Skeletal muscle tissue (tissue), 4 donors: ENCODE results near the gene FER. TPM values are rescaled to one million over a fixed set of nuclear protein-coding genes. Genes with fewer than 3 reads are reported as not detected.
"Not testable (repeated sequence)": the region's sequence is repeated elsewhere in the genome, so short reads cannot be mapped to it uniquely, and the experiment has no call there.

Source experiments
- H3K27ac ChIP-seq: one replicate; pipeline ENCODE4 v1.7.0; 2013; ENCODE audit warnings: mild to moderate bottlenecking, low read depth, low read length, inconsistent platforms
- H3K27me3 ChIP-seq, 3 donors: one replicate each; pipeline ENCODE4 v1.7.0; 2013; ENCODE audit warnings: low read length in 3 of 3; ENCODE audit not compliant: control insufficient read depth in 3 of 3, insufficient read depth in 3 of 3
- H3K36me3 ChIP-seq, 3 donors: one replicate each; pipeline ENCODE4 v1.7.0; 2013; ENCODE audit warnings: low read length in 3 of 3; ENCODE audit not compliant: control insufficient read depth in 3 of 3, insufficient read depth in 3 of 3
- H3K4me1 ChIP-seq, 3 donors: one replicate each; pipeline ENCODE4 v1.7.0; 2013; ENCODE audit warnings: low read length in 3 of 3, mild to moderate bottlenecking in 3 of 3; ENCODE audit not compliant: control insufficient read depth in 3 of 3, insufficient read depth in 3 of 3
- H3K4me3 ChIP-seq, 3 donors: one replicate each; pipeline ENCODE4 v1.7.0; 2013; ENCODE audit warnings: low read length in 3 of 3
- H3K9ac ChIP-seq, 3 donors: one replicate each; pipeline ENCODE4 v1.7.0; 2013; ENCODE audit warnings: low read length in 3 of 3, mild to moderate bottlenecking in 3 of 3, moderate library complexity in 2 of 3, low read depth in 1 of 3
- H3K9me3 ChIP-seq, 3 donors: one replicate each; pipeline ENCODE4 v1.7.0; 2013; ENCODE audit warnings: low read length in 3 of 3; ENCODE audit not compliant: control insufficient read depth in 3 of 3
- total RNA-seq: library from RNA; depleted of rRNA; stranded (reverse); fragments of >200 nt; gene quantifications from one replicate; pipeline ENCODE4 v1.2.3, GENCODE V29; 2014
- donor health status: Osteomylitis.

The FER gene
- total RNA-seq, 1 donor from 2014 or later, result 19.8 TPM

DNA sequence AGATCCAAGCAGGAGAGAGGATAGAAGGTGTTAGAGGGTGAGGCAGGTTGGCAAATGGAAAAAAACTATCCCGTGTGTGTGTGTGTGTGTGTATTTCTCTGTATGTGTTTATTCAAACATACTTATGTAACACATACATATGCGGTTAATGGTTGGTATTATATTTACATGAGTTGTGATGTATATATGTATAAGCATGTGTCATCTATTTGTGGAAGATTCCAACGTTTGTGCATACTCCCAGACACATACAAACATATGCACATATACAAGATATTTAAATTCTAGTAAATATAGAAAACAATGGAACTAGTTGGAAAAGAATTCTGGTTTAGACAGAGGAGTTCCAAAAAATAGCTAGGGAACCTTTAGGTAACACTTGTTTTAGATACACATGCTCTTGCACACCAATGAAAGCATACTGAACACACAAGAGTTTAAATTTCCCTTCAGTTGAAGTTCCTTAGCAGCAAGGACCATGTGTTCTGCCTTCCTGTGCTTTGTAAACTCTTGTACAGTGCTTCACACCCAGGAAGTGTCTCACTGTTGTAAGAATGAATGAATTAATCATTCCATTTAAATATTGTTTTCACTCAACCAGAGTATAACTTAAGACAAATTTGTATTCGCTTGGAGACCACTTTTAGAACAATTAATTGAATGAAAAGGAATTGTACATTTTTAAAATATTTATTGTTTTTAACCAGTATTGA lies 257.8 kb downstream of the FER start:
- no peak overlapping the region for H3K9ac ChIP-seq
- no peak overlapping the region for H3K4me3 ChIP-seq
- no peak overlapping the region for H3K27ac ChIP-seq
- no peaks in the 10 kb centered on the region for H3K9me3 ChIP-seq
- no peaks in the 10 kb centered on the region for H3K27me3 ChIP-seq
- H3K36me3 ChIP-seq, result no peaks in the 10 kb centered on the region
- no peaks in the 10 kb centered on the region for H3K4me1 ChIP-seq

- Histone ChIP-seq H3K27ac (no peak overlapping the region), H3K4me3 (no peak overlapping the region), H3K4me1 (no peaks in the 10 kb centered on the region)
Observed at GRCh38 chr5:109006129-109006528, 258.4 kb downstream of the FER start.

GRCh38 chr5:109016300-109016699 lies 268.6 kb downstream of the FER start:
- Histone ChIP-seq H3K27me3 (no peaks in the 10 kb centered on the region), H3K36me3 (no peaks in the 10 kb centered on the region), H3K4me1 (no peaks in the 10 kb centered on the region), H3K9me3 (no peaks in the 10 kb centered on the region), H3K4me3 (no peak overlapping the region), H3K9ac (no peak overlapping the region), H3K27ac (no peak overlapping the region)

More at GRCh38 chr5:109006129-109006528, 258.4 kb downstream of the FER start:
- no peaks in the 10 kb centered on the region for H3K36me3 ChIP-seq
- H3K27me3 ChIP-seq, result no peaks in the 10 kb centered on the region
- H3K9ac ChIP-seq, result no peak overlapping the region
- H3K9me3 ChIP-seq, result no peaks in the 10 kb centered on the region

- H3K9ac ChIP-seq, result no peak overlapping the region
- H3K27me3 ChIP-seq, result no peaks in the 10 kb centered on the region
- peaks cover 0 to 4% (median 0%) of the 10 kb centered on the region in 3 donors for H3K9me3 ChIP-seq
- no peak overlapping the region for H3K4me3 ChIP-seq
- H3K4me1 ChIP-seq, result no peaks in the 10 kb centered on the region
- peaks cover 0 to 3% (median 0%) of the 10 kb centered on the region in 3 donors for H3K36me3 ChIP-seq
- H3K27ac ChIP-seq, result no peak overlapping the region
Observed at GRCh38 chr5:109022056-109022455, 274.4 kb downstream of the FER start.

DNA sequence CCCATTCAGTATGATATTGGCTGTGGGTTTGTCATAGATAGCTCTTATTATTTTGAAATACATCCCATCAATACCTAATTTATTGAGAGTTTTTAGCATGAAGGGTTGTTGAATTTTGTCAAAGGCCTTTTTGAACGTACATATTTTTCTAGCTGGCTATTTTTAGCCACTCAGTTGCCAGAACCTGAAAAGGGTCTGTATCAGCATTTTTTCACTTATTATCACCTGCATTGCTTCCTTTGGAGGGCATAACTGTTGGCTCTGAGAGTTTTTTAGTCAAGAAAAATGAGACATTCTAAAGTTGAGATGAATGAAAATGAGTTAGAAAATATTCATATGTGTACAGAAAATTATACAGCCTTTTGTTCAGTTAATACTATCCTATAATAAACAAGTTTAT lies 278.0 kb downstream of the FER start:
- not testable (repeated sequence) for H3K27me3 ChIP-seq, H3K36me3 ChIP-seq, H3K4me3 ChIP-seq, H3K9me3 ChIP-seq, H3K27ac ChIP-seq, H3K9ac ChIP-seq, H3K4me1 ChIP-seq

DNA sequence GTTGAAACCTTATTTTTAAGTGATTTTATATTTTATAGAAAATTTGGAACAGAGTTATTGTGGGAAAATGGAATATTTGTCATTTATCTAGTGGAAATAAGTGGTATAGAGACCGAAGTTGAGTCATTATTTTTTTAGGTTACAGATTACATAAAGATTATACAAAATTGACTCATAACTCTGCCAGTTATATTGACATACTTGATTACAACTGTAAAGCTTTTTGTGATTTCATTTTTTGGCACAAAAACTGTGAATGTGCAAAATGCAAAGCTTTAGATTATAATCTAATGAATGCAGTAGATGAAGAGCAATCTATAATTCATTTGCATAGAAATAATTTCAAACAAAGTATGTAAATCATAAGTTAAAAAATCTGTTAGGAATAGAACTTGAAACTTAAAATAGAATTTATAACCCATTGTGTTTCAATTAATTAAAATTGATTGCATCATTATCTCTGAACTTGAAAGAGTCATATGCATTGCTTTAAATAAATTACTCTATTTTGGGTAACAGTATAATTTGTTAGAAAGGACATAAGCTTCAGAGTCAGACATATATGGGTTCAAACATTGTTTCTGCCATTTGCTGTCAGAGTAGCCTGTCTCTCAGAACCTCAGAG lies 280.4 kb downstream of the FER start:
- Histone ChIP-seq H3K9me3 (peaks cover 0 to 4% (median 0%) of the 10 kb centered on the region in 3 donors), H3K4me1 (no peaks in the 10 kb centered on the region)

GRCh38 chr5:109028608-109029299 lies 281.1 kb downstream of the FER start:
- peaks cover 0 to 4% (median 0%) of the 10 kb centered on the region in 3 donors for H3K9me3 ChIP-seq
- H3K4me3 ChIP-seq, result no peak overlapping the region
- H3K4me1 ChIP-seq, result no peaks in the 10 kb centered on the region
- no peak overlapping the region for H3K9ac ChIP-seq
- no peak overlapping the region for H3K27ac ChIP-seq
- peaks cover 0 to 3% (median 0%) of the 10 kb centered on the region in 3 donors for H3K36me3 ChIP-seq
- no peaks in the 10 kb centered on the region for H3K27me3 ChIP-seq

More for the DNA sequence above, 280.4 kb downstream of the FER start:
- peaks cover 0 to 3% (median 0%) of the 10 kb centered on the region in 3 donors for H3K36me3 ChIP-seq
- H3K9ac ChIP-seq, result no peak overlapping the region
- no peaks in the 10 kb centered on the region for H3K27me3 ChIP-seq
- no peak overlapping the region for H3K27ac ChIP-seq
- no peak overlapping the region for H3K4me3 ChIP-seq

GRCh38 chr5:109029847-109030246 lies 282.1 kb downstream of the FER start:
- Histone ChIP-seq H3K4me1 (no peaks in the 10 kb centered on the region), H3K9ac (no peak overlapping the region), H3K36me3 (no peaks in the 10 kb centered on the region), H3K27ac (no peak overlapping the region), H3K9me3 (no peaks in the 10 kb centered on the region), H3K27me3 (no peaks in the 10 kb centered on the region), H3K4me3 (no peak overlapping the region)

GRCh38 chr5:109030360-109031143 lies 282.9 kb downstream of the FER start:
- Histone ChIP-seq H3K9me3 (no peaks in the 10 kb centered on the region), H3K4me1 (no peaks in the 10 kb centered on the region), H3K9ac (no peak overlapping the region), H3K27me3 (no peaks in the 10 kb centered on the region), H3K36me3 (no peaks in the 10 kb centered on the region), H3K4me3 (no peak overlapping the region), H3K27ac (no peak overlapping the region)
